ENCODE results near the gene CADM3. TPM values are rescaled to one million over a fixed set of nuclear protein-coding genes. Genes with fewer than 3 reads are reported as not detected.

Gene CADM3
- total and polyA plus RNA-seq, 2 donors (not counting 1 experiment from before 2014, with no cell fraction given) = 0.32 to 0.33 TPM

DNA sequence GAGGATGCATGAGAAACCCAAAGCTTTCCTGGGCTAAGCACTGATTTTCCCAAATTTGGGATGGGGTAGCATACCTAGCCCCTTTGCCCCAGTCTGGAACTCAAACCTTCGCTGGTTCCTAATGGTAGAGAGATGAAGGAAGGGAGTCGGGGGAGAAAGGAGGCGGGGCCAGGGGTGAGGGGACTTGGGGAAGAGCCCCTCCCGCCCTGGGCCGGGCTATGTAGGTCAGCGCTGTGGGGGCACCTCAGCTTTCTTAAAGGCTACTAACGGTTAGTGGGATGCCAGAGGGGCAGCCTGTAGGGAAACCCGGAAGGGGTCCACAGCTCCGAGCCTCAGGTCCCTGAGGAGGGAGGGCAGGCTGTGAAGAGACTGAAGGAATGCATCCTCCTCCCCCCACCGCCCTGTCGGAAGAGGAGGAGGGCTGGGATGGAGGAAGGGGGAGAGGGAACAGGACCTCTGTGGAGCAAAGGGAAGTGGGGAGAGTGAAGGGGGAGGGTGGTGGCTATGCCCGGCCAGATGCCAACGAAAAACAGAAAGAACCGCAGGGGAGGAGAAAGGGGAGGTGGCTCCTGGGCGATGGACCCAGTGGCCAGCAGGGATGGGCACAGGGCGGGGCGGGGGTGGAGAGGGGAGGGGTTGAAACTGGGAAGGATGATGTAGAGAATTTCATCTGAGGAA, 1.3 kb downstream of the CADM3 start:
- no peak overlapping the region for H3K27ac Mint-ChIP-seq
- peak overlapping the region; percentile 41 for H3K4me3 Mint-ChIP-seq
- Histone ChIP-seq H3K4me3 (ENCODE audit: control extremely low read depth in 1 of 5, extremely low read depth in 1 of 5, insufficient read depth in 1 of 5, low read depth in 2 of 5, low read length in 4 of 5) (peak overlapping the region in 2 of 5 experiments; percentile 5 to 44), H3K9me3 (ENCODE audit: control extremely low read depth in 1 of 3, control insufficient read depth in 2 of 3, insufficient read depth in 1 of 3, low read length in 2 of 3) (peaks cover 0 to 3% (median 0%) of the 10 kb centered on the region in 3 donors), H2AFZ (ENCODE audit: insufficient read depth, low read depth, low read length, poor library complexity, severe bottlenecking) (peak overlapping the region; percentile 43), H3K27me3 (replicated peaks in 1 of 4; ENCODE audit: control extremely low read depth in 1 of 4, control insufficient read depth in 3 of 4, insufficient read depth in 4 of 4, low read length in 3 of 4) (peaks cover 0 to 42% (median 26%) of the 10 kb centered on the region in 4 experiments), H4K20me1 (ENCODE audit: control insufficient read depth, insufficient read depth, low read length, poor library complexity, severe bottlenecking) (peaks cover 9% of the 10 kb centered on the region), H3K9ac (ENCODE audit: low read length) (peak overlapping the region; percentile 10), H3K36me3 (replicated peaks in 1 of 2; ENCODE audit: control extremely low read depth in 1 of 2, control insufficient read depth in 1 of 2, extremely low read depth in 1 of 2, insufficient read depth in 2 of 2, low read length in 1 of 2) (no peaks in the 10 kb centered on the region), H3K79me2 (ENCODE audit: control insufficient read depth, insufficient read depth, low read length) (no peaks in the 10 kb centered on the region), H3K27ac (ENCODE audit: low read length in 2 of 2) (no peak overlapping the region), H3K4me1 (ENCODE audit: control insufficient read depth in 2 of 2, insufficient read depth in 2 of 2, low read length in 2 of 2) (peaks cover 13 to 19% of the 10 kb centered on the region in 2 donors), H3K4me2 (replicated peaks; ENCODE audit: low read depth, low read length, poor library complexity, severe bottlenecking) (peak overlapping the region; percentile 71)
- ChIA-PET POLR2A (interaction anchor here (0.6 kb wide), 1 partner anchor 198 kb away, joined by 3 read pairs; no protein-coding TSS in a partner anchor), CTCF (no interaction called here)
- 2% methylated on average over 11 of the region's 17 CpGs for WGBS (ENCODE audit: insufficient coverage)
- ATAC-seq (ENCODE audit: low read depth) (no peak), DNase-seq (no peak)
- intact Hi-C loops (cut with micrococcal nuclease) = loop anchor here (2.0 kb wide), 1 partner anchor 16 kb away; no protein-coding TSS in a partner anchor
- TF ChIP-seq, protein P1, sequence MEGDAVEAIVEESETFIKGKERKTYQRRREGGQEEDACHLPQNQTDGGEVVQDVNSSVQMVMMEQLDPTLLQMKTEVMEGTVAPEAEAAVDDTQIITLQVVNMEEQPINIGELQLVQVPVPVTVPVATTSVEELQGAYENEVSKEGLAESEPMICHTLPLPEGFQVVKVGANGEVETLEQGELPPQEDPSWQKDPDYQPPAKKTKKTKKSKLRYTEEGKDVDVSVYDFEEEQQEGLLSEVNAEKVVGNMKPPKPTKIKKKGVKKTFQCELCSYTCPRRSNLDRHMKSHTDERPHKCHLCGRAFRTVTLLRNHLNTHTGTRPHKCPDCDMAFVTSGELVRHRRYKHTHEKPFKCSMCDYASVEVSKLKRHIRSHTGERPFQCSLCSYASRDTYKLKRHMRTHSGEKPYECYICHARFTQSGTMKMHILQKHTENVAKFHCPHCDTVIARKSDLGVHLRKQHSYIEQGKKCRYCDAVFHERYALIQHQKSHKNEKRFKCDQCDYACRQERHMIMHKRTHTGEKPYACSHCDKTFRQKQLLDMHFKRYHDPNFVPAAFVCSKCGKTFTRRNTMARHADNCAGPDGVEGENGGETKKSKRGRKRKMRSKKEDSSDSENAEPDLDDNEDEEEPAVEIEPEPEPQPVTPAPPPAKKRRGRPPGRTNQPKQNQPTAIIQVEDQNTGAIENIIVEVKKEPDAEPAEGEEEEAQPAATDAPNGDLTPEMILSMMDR (IDR thresholded peaks at IDR 0.05) = no peak
- no peak for TF ChIP-seq EZH2 (IDR thresholded peaks at IDR 0.05; ENCODE audit: borderline replicate concordance, insufficient read depth, low read depth, low read length, poor library complexity, severe bottlenecking)
- no peaks in the 10 kb centered on the region for H3K9me3 Mint-ChIP-seq (ENCODE audit: insufficient read depth)
- H3K4me1 Mint-ChIP-seq = peaks cover 22% of the 10 kb centered on the region
- peaks cover 30% of the 10 kb centered on the region for H3K27me3 Mint-ChIP-seq

DNA sequence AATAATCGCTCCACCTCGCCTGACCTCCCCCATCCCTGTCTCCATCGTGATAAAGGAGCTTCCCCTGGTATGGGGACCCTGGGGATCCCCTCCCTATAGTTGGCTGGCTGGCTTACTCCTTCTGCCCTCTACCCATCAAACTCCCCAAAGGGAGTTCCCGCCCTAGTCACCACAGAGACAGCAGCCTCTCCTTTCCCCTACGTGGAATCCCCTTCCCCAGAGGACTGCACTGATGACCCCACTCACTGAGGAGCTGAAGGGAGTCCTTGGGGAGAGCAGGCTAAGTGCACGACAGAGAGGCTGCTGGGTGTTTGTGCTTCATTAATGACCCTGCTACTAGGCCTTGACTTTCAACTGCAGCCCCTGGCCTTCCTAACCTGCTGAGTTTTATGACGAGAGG, 1.9 kb downstream of the CADM3 start:
- peak overlapping the region; percentile 41 for H3K4me3 Mint-ChIP-seq
- POLR2A ChIA-PET = no interaction called here

More for the DNA sequence above, 1.9 kb downstream of the CADM3 start:
- Histone ChIP-seq H3K9me3 (ENCODE audit: control extremely low read depth in 1 of 3, control insufficient read depth in 2 of 3, insufficient read depth in 1 of 3, low read length in 2 of 3) (peaks cover 0 to 3% (median 0%) of the 10 kb centered on the region in 3 donors), H3K4me1 (ENCODE audit: control insufficient read depth in 2 of 2, insufficient read depth in 2 of 2, low read length in 2 of 2) (peaks cover 13 to 19% of the 10 kb centered on the region in 2 donors), H3K9ac (ENCODE audit: low read length) (no peak overlapping the region), H2AFZ (ENCODE audit: insufficient read depth, low read depth, low read length, poor library complexity, severe bottlenecking) (no peak overlapping the region), H3K4me3 (ENCODE audit: control extremely low read depth in 1 of 5, extremely low read depth in 1 of 5, insufficient read depth in 1 of 5, low read depth in 2 of 5, low read length in 4 of 5) (no peak overlapping the region), H3K27me3 (replicated peaks in 1 of 4; ENCODE audit: control extremely low read depth in 1 of 4, control insufficient read depth in 3 of 4, insufficient read depth in 4 of 4, low read length in 3 of 4) (peaks cover 0 to 42% (median 26%) of the 10 kb centered on the region in 4 experiments), H3K27ac (ENCODE audit: low read length in 2 of 2) (no peak overlapping the region), H3K4me2 (replicated peaks; ENCODE audit: low read depth, low read length, poor library complexity, severe bottlenecking) (peak overlapping the region; percentile 71), H3K36me3 (replicated peaks in 1 of 2; ENCODE audit: control extremely low read depth in 1 of 2, control insufficient read depth in 1 of 2, extremely low read depth in 1 of 2, insufficient read depth in 2 of 2, low read length in 1 of 2) (no peaks in the 10 kb centered on the region), H4K20me1 (ENCODE audit: control insufficient read depth, insufficient read depth, low read length, poor library complexity, severe bottlenecking) (peaks cover 9% of the 10 kb centered on the region), H3K79me2 (ENCODE audit: control insufficient read depth, insufficient read depth, low read length) (no peaks in the 10 kb centered on the region)
- Mint-ChIP-seq H3K4me1 (peaks cover 22% of the 10 kb centered on the region), H3K27ac (no peak overlapping the region), H3K9me3 (ENCODE audit: insufficient read depth) (no peaks in the 10 kb centered on the region), H3K27me3 (peaks cover 30% of the 10 kb centered on the region)
- CTCF ChIA-PET = interaction anchor here (0.8 to 1.0 kb wide), 2 partner anchors 38 to 695 kb away, joined by 3 read pairs; no protein-coding TSS in a partner anchor
- intact Hi-C loops (cut with micrococcal nuclease) = loop anchor here (2.0 kb wide), 1 partner anchor 15 kb away; no protein-coding TSS in a partner anchor
- ATAC-seq (ENCODE audit: low read depth) (no peak), DNase-seq (no peak)
- TF ChIP-seq, protein P1 (IDR thresholded peaks at IDR 0.05) = no peak
- TF ChIP-seq EZH2 (IDR thresholded peaks at IDR 0.05; ENCODE audit: borderline replicate concordance, insufficient read depth, low read depth, low read length, poor library complexity, severe bottlenecking) = no peak
- WGBS (ENCODE audit: insufficient coverage) = 38% methylated on average over 5 of the region's 7 CpGs
